Measurements from ENCODE around the gene MYRIP.
A peak's percentile ranks its signal among the peaks of the same experiment; 100 is the strongest.

MYRIP gene

DNA sequence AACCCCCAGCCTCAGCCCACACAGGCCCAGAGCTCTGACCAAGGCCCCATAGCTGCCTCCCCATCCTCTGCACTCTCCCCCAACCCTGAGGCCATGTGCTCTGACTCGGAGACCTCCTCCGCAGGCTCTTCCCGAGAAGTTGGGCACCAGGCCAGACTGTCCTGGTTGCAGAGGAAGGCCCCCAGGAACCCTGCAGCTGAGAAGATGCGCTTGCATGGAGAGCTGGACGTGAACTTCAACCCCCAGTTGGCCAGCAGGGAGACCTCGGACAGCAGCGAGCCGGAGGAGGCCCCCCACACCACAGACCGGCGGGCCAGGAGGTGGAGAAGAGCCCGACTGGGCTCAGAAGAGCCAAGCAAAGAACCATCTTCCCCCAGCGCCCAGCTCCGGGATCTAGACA, 380.6 kb downstream of the MYRIP start:
- no peak overlapping the region for H3K4me3 ChIP-seq (ENCODE audit: low read length)
- DNase-seq (ENCODE audit: low read depth, low spot score) = no peak

DNA sequence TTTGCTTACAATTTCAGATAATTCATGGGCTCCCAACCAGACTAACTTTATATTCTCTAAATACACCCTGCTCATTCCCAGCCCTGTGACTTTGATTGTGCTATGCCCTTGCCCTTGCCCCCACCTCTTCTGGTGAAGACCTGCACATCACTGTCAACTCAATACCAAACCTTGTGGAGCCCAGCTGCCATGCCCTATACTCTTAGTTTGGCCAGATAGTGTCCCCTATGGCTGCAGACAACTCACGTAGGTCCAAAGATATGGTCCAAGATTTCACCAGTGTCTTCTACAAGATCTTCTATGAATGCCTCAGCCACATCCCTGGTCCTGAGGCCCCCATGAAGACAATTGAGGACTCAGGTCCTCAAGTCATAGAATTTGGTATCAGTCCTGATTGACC, 381.8 kb downstream of the MYRIP start:
- no peak overlapping the region for H3K4me3 ChIP-seq (ENCODE audit: low read length)
- no peak for DNase-seq (ENCODE audit: low read depth, low spot score)

DNA sequence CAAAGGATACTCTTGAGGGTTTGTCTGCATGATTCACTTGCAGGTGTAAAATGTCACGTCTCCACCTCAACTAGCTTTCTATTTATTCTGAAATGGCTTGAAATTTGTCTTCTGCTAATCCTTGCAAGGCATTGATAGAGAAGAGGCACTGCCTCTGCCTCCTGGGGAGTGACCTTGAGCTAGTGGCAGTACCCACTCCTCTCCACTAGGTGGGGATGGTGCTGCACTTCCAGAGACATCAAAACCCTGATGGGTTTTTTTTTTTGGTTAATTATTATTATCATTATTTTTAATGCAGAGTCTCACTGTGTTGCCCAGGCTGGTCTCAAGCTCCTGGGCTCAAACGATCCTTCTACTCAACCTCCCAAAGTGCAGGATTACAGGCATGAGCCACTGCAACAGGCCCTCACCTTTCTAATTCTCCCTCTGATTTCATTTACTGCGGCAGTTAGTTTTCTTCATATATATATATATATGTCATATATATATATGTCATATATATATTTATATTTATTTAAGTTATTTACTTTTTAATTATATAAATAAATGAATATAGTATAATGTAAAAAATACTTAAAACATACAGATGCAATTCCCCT, 382.5 kb downstream of the MYRIP start:
- peak; percentile 18 for DNase-seq (ENCODE audit: low read depth, low spot score)
- H3K4me3 ChIP-seq (ENCODE audit: low read length) = no peak overlapping the region

DNA sequence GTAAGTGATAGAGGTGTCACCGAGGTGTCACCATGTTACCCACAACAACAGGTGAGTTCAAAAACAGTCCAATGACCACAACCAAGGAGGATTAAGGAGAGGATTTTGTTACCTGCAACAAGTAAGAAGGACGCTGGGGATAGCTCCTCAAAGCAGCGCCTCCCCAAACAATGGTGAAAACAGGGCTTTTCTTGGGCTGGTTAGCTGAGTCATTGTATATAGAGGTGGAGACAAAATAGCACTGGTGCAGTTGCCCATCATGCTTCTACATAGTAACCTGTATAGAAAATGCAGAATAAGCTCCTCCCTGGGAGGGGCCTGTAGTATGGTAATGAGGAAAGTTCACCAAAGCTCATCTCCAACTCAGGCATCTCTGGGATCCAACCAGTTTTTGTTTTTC, 383.2 kb downstream of the MYRIP start:
- DNase-seq (ENCODE audit: low read depth, low spot score) = no peak
- H3K4me3 ChIP-seq (ENCODE audit: low read length) = no peak overlapping the region

DNA sequence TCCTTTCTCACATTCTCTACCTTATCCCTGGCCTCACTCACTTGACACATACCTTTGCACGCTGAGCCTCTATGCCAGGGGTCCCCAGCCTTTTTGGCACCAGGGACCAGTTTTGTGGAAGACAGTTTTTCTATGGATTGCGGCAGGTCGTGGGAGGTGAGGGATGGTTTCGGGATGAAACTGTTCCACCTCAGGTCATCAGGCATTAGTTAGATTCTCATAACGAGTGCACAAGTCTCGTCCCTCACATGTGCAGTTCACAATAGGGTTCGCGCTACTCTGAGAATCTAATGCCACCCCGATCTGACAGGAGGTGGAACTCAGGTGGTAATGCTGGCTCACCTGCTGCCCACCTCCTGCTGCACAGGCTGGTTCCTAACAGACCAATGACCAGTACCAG, 387.6 kb downstream of the MYRIP start:
- no peak overlapping the region for H3K4me3 ChIP-seq (ENCODE audit: low read length)
- DNase-seq (ENCODE audit: low read depth, low spot score) = no peak

DNA sequence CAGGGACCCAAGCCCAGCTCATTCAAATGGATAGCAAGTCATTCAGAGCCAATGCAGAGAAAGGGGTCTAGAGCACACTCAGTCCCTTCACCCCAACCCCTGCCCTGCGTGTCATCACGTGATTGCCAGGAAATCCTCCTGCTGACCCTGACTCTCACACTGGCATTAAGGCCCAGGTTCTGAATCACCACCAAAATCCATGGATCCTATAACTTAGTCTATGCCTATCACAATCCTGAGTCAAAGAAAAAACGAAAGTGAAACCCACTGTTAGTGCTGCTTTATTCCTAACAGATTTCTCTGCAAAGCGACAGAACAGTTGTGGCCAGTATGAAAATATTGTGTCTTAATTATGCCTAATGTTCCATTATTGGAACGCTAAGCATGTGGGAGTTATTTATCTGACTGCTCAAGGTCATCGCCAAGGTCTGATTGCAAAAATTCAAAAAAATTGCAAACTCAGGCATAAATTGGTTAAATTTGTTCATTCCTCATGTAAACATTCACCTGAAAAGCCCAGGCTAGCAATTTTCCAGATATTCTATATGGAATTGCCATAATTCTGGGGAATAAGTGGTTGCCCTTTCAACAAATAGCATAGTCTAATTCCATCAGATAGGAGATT, 391.4 kb downstream of the MYRIP start:
- DNase-seq (ENCODE audit: low read depth, low spot score) = no peak
- H3K4me3 ChIP-seq (ENCODE audit: low read length) = no peak overlapping the region

DNA sequence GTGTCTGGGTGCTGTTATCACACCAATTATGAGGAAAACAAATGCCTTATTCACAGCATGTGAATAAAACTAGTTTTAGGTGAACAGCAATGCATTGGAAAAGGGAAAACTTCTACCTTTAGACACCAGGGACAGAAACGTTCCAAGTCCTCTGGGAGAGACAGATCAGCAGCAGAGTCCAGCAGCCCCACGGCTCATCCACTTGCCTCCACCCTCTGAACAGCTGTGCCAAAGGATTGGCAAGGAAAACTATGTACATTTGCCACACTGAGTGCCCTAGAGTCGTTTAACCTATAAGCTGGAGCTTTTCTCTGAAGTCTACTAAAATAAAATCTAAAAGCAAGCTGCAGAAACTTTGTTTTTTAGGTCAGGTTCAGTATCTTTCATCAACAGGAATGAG, 392.4 kb downstream of the MYRIP start:
- H3K4me3 ChIP-seq (ENCODE audit: low read length) = no peak overlapping the region
- DNase-seq (ENCODE audit: low read depth, low spot score) = no peak

DNA sequence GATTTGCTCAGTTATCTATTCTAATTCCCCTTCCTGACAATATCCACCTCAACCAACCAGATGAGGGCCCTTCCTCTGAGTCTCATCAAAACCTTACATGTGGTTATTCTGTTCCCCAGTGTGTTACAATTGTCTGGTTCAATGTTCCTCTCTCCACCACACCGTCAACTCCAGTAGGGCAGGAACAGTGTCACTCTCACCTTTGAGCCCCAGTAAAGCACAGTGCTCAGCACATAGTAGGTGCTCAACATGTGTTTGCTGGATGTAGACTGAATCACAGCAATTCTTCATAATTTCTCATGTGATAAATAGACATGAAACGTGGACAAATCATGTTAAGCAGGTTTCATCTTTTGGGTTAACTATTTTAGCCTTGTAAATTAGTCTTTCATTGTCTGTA, 397.1 kb downstream of the MYRIP start:
- no peak for DNase-seq (ENCODE audit: low read depth, low spot score)
- H3K4me3 ChIP-seq (ENCODE audit: low read length) = no peak overlapping the region

GRCh38 chr3:40207796-40208195, 398.4 kb downstream of the MYRIP start:
- DNase-seq (ENCODE audit: low read depth, low spot score) = no peak
- H3K4me3 ChIP-seq (ENCODE audit: low read length) = no peak overlapping the region

DNA sequence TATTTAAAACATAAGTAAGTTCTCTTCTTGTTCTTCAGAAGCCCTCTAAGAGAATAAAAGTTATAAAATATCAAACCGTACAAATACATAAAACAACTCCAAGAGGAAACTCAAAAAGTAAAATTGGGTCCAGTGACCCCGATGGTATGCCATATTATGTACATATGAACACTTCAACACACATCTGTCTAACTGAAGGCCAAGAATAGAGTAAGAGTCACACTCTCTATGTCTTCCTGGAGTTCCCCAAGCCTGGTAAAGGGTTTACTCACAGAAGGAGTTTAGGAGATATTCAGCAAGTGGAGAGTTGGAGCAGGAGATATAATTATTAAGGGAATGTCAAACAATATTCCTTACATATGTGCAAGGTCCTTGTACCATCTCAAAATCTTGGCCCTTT, 398.8 kb downstream of the MYRIP start:
- DNase-seq (ENCODE audit: low read depth, low spot score) = no peak
- H3K4me3 ChIP-seq (ENCODE audit: low read length) = no peak overlapping the region

DNA sequence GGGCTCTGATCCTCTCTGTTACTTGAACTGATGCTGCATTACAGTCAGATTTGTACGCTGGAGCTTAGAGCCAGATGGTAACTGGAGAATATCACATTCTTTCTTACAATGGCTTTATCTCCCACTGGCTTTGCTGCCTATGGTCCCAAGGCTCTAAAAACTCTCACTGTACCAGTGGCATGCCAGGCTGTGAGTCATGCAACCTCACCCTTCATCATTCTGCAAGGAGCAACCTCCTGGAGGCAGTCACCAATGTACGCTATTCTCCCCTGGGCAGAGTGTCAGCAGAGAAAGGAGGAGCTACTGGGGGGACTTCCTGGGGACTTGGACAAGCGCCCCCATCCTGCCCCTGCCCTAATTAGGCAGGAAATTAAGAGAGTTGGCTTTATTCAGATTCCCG, 402.2 kb downstream of the MYRIP start:
- no peak for DNase-seq (ENCODE audit: low read depth, low spot score)
- H3K4me3 ChIP-seq (ENCODE audit: low read length) = no peak overlapping the region

DNA sequence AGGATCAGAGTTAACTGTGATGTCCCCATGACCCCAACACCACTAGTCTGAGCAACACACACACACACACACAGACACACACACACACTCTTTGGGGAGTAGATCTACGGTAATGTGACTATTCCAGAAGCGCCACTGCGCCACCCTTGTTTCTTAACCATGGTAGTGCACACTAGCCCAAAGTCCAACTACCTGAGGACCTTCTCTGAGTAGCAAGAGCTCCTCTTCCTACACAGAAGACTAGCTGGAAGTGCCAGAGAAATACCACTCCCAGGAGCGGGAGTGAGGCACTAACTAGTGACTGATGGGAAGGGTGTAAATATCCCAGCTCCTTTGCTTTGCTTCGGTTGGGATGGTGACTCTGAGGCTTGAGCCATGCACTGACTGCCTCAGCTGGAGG, 404.1 kb downstream of the MYRIP start:
- H3K4me3 ChIP-seq (ENCODE audit: low read length) = no peak overlapping the region
- DNase-seq (ENCODE audit: low read depth, low spot score) = no peak

DNA sequence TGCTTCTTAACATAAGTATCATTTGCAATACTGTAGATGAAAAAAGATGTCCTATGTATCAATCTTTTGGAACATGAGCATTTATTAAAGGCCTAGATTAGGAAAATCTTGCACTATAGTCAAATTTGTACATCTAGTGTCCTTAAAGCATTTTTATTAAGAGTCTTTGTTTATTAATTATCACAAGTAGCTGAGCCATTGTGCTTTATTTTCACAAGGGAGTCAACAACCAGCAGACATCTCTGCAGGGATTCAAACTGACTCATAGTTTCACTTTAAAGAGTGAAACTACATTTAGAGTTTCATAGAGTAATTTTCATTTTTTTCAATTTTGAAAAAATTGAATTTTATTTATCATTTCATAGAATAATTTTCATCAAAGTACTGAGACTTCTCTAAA, 405.6 kb downstream of the MYRIP start:
- no peak overlapping the region for H3K4me3 ChIP-seq (ENCODE audit: low read length)
- no peak for DNase-seq (ENCODE audit: low read depth, low spot score)

GRCh38 chr3:40216471-40216870, 407.1 kb downstream of the MYRIP start:
- no peak overlapping the region for H3K4me3 ChIP-seq (ENCODE audit: low read length)
- DNase-seq (ENCODE audit: low read depth, low spot score) = no peak

DNA sequence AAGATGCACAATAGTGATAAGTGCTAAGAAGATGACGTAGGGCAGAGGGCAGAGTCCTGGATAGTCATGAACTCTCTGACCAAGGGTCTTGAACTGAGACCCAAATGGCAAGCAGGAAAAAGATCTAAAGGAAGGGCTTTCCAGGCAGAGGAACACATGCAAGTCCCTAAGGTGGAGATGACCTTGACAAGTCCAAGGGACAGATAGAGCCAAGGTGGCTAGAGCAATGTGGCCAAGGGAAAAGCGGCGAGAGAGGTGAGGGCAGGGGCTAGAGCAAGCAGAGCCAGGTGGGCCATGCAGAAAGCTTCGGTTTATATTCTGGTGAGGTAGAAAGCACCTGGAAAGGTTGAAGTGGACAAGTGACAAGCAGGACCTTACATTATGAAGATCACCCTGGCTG, 414.4 kb downstream of the MYRIP start:
- no peak overlapping the region for H3K4me3 ChIP-seq (ENCODE audit: low read length)
- DNase-seq (ENCODE audit: low read depth, low spot score) = no peak

GRCh38 chr3:40224796-40225515, 415.5 kb downstream of the MYRIP start:
- H3K4me3 ChIP-seq (ENCODE audit: low read length) = no peak overlapping the region
- no peak for DNase-seq (ENCODE audit: low read depth, low spot score)

- H3K4me3 ChIP-seq (ENCODE audit: low read length) = no peak overlapping the region
- no peak for DNase-seq (ENCODE audit: low read depth, low spot score)
Measured at GRCh38 chr3:40226636-40227035, 417.2 kb downstream of the MYRIP start.

DNA sequence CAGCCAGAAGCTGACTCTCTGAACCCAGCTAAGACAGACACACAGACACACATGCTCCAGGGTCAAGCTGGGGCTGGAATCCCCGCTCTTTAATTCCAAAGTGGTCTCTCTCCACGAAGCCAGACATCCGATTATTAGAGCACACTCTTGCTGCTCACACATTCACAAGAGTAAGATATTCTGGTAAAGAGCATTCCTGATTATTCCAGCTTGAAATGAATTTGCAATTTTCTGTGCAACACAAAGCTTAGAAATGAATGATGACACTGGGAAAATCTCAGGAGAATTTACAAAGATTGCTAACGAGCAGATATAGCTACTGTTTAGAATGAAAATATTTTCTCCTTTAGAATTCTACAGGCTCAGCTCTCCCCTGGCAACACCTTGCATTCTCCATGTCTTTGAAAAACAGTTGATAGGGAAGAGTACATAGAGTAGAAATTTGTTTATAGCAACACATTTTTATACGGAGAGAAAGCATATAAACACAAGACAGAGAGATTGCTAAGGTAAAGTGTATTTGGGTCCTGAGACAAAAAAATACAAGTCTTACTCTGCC, 419.5 kb downstream of the MYRIP start:
- H3K4me3 ChIP-seq (ENCODE audit: low read length) = no peak overlapping the region
- DNase-seq (ENCODE audit: low read depth, low spot score) = no peak

DNA sequence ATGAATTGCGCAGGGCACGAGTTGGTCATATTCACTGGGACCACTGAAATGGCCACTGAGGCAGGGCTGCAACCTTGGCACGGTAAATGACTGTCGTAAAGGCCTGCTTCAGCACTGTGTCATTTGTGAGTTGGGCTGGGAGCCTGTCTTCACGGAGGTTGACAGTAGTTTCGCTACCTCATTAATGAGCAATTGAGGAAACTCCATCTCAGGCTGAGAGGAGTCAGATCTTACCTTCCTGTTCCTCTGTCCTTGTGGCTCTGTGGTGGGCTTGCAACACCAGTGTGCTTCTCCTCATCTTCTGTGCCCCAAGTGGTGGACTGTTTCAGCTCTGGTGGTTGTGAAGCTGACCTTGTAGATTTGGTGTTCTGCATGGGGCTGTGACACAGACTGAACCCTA, 420.0 kb downstream of the MYRIP start:
- H3K4me3 ChIP-seq (ENCODE audit: low read length) = no peak overlapping the region
- no peak for DNase-seq (ENCODE audit: low read depth, low spot score)

- no peak overlapping the region for H3K4me3 ChIP-seq (ENCODE audit: low read length)
- no peak for DNase-seq (ENCODE audit: low read depth, low spot score)
Measured at GRCh38 chr3:40229963-40230362, 420.6 kb downstream of the MYRIP start.

DNA sequence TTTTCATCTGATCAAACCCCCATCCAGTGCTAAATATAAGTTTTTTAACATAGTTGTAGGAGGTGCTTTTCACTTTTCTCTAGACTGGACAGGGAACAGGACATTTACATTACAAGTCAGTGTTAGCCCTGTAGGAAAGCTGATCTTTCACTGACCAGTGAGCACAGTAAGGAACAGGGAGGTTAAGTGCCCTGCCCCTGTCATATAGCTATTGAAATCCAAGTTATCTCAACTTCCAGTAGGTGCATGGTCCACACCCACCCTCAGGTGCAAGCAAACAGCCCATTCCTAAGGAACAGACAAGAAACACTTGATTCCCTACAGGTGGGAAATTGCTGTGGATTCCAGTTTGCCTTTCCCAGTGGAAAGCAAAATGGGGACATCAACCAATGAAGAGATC, 421.0 kb downstream of the MYRIP start:
- no peak overlapping the region for H3K4me3 ChIP-seq (ENCODE audit: low read length)
- DNase-seq (ENCODE audit: low read depth, low spot score) = no peak
